HG03457 (cell line): Measurements from ENCODE around the gene ATP1B3.
"Not testable (repeated sequence)": the region's sequence is repeated elsewhere in the genome, so short reads cannot be mapped to it uniquely, and the experiment has no call there.

ENCODE experiments used
- ATAC-seq: cut with Tn5 transposase; IDR thresholded peaks from one replicate; pipeline ENCODE4 v1.9.1; 2021; ENCODE audit warnings: moderate number of reproducible peaks; ENCODE audit not compliant: unreplicated experiment

Gene ATP1B3

GRCh38 chr3:141941093-141941492 is 64.7 kb downstream of the ATP1B3 start:
- ATAC-seq: no peak

- no peak for ATAC-seq
These were observed 65.6 kb downstream of the ATP1B3 start for GRCh38 chr3:141942006-141942405.

DNA sequence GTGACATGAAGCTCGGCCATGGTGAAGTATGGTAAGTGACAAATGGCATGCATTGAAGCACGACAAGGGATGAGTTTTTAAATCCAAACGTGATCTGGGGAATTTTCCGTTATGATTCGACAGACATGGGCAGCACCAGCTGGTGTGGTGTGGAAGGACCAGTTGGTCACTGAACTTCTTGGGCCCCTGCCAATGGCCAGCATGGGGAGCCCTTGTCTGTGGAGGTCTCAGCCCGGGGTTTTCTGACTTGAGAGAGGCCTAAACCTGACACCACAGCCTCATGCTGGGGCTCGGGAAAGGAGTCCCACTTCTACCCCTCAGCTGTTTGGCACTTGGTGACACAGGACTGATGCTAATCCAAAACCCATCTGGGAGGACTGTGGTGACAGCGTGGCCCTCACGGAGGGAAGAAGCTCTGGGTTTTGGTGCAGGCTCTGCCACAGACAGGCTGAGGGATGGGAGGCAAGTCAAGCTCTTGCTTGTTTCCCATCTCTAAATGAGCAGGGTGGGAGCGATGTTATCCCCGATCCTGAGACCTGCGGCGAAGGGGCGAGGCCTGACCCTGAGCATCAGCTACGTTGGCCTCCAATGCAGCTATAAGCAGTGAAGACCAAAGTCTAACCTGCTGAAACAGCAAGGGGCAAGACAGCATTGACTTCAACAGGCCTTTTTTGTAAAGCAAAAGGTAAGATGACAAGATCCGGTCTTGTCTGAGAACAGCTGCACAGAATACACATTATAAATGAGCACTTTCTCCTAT is 69.5 kb downstream of the ATP1B3 start:
- no peak for ATAC-seq

- ATAC-seq: no peak
These were observed 73.0 kb downstream of the ATP1B3 start for GRCh38 chr3:141949399-141949798.

DNA sequence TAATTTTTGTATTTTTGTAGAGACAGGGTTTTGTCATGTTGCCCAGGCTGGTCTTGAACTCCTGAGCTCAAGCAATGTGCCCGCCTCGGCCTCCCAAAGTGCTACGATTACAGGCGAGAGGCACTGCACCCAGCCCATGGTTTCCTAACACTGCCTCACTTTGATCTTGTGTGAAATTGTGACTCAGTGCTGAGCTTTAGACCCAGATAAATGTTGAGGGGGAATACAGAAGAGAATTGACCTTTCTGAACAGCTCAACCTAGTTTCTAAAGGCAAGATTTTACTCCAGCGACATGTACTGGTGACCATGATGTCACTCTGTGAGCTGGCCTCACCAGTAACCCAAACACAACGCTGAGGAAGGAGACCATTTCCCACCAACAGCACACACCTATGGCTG is 73.5 kb downstream of the ATP1B3 start:
- ATAC-seq: no peak

DNA sequence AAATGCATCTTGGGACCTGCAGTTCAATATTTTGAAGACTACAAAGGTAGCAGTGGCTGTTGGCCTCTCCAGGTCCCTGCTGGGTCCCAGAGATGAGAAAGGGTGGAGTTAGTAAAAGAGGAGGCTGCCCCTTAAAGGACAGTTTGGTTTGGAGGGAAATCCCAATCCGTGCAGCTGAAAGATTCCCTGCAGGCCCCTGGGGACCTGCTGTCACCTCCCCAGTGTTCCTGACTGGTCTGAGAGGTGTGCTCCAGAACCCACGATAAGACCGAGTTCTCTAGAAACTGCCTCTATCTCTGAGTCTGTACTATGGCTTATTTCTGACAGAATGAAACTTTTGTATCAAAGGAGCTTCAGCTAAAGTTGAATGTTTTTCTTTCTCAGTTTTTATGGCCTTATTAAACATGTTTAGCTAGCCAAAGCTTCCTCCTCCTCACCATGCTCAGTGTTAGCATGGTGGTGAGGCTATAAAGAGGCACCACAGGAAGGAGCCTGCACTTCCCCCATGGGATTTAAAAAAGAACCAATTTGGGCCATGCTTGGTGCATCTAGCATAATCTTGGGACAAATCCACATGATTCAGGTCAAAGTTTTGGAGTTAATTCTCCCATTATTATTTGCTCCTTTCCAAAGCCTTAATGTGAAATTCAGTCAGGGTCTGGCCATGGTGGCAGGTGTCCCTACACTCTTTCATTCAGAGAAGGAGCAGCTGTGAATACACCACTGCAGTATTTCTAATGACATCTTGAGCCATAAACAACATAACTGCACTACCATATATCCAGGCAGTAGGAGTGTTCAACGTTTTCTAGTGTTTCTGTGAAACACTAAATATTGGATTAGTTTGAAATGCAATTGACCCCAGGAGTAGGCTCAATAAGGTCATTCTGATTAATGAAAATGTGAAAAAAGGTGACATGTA is 74.4 kb downstream of the ATP1B3 start:
- no peak for ATAC-seq

DNA sequence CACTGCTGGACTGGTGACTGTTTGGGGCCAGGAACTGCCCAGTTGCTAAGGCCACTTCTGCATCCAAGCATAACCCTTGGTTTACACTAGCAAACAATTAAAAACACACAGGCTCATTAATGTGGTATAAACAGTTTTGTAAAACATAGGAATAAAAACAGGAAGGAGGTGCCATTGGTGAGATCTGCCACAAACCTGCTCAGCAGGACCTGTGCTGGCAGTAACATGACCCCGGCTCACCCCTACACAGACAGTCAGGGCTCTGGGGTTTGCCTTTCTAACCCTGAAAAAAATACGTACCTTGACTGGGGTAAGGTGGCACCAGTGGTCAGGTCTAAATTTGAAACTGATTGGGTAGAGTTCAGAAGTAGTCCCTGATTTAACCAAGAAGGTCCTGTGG is 76.2 kb downstream of the ATP1B3 start:
- ATAC-seq: no peak

DNA sequence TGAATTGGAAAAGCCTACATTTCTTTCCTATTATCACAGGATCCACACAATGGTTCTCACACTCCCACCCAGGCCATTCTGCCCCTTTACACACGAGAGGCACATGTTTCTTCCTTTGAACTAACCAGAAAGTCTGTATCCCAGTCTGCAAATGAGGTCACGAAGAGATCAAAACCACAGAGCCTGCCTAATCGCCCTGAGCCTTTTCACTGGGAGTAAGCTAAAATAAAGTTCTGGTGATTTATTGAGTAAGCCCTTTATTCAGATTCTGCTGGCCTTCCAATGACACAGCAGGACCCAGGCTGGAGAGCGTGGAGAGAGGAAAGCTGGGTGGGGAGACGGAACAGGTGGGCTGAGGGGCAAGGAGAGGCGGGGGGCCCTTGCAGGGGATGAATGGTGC is 78.7 kb downstream of the ATP1B3 start:
- no peak for ATAC-seq

GRCh38 chr3:141959589-141960554 is 83.4 kb downstream of the ATP1B3 start:
- no peak for ATAC-seq

DNA sequence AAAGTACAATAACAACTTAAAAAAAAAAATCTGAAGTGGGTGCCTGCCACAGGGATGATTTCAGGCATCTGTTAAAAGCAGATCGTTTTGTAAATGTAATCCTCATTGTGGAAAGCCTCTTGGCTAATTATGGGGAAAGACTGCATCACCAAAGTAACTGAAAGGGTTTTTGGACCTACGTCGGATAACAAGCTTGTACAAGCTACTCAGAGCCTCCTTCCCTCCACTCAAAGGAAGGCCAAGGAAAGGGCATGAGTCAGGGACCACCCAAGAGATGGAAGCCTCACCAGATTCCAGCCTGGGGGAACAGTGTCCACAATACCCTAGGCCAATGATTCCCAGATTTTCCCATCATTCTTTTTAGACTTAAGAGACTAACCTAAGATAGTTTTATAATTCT is 84.3 kb downstream of the ATP1B3 start:
- no peak for ATAC-seq

DNA sequence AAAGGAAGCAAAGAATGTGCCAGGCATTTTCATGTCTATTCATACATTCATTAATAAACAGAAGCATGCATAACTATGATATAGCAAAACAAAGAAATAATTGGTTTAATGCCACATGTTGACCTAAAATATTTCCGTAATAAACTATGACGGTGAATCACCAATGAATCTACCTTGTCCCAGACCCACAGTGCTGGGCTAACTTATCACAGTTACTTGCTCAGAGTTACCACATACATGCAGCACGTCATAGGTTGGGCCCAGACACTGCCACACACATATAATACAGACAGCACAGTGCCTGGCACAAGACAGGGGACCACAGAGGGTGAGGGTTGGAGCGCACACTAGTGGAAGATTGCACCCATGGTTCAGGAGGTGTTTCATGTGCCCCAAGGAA is 86.9 kb downstream of the ATP1B3 start:
- ATAC-seq: no peak

GRCh38 chr3:141965471-141965870 is 89.0 kb downstream of the ATP1B3 start:
- ATAC-seq: no peak

DNA sequence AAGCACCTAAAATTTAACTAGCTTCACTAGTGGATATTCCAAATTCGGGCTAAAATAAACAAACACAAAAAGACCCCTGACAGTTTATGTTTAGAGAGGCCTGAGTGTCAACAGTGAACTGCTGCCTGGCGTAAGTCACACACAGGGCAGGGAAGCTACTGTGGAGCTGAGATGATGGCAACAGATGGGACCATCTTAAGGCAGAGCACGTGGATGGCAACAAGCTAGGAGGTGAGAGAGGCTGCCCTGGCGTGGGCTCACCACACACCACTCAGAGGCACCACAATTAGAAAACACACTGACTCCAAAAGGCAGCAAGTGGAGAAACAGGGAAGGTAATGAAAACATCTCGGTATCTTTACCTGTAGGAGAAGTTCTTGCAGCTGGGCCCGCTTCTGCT is 93.3 kb downstream of the ATP1B3 start:
- ATAC-seq: no peak

- no peak for ATAC-seq
These were observed 95.1 kb downstream of the ATP1B3 start for GRCh38 chr3:141971571-141971970.

DNA sequence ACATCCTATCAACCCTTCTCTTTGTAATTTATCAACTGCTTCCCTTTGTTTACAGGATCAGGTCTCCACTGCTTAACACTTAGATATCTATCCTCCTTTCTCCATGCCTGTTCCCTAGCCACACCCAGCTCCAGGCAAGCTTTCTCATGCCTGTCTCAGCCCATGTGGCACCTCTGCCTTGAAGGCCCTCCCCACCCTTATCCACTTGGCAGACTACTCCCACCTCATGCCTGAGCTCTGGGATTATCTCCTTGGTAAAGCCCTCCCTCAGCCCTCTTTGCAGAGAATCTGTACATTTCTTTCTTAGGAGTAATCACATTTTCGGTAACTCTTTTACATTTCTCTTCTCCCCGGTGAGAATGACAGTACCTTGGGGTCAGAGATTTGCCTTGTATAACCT is 96.0 kb downstream of the ATP1B3 start:
- no peak for ATAC-seq

DNA sequence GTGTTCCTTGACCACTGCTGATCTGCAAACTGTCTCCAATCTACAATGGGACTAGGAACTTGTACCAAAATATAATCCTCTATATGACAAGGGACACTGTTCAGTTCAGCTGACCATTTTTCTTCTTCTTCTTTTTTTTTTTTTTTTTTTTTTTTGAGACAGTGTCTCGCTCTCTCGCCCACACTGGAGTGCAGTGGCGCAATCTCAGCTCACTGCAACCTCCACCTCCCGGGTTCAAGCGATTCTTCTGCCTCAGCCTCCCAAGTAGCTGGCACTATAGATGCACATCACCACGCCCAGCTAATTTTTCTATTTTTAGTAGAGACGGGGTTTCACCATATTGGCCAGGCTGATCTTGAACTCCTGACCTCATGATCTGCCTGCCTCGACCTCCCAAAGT is 98.3 kb downstream of the ATP1B3 start:
- not testable (repeated sequence) for ATAC-seq
